LNCaP clone FGC (cell line): Measurements from ENCODE around the gene ZNF467.

Experiments used
- DNase-seq: peaks from one replicate; pipeline ENCODE4 v3.0.0-alpha.2; 2011; ENCODE audit warnings: low read depth
- H3K4me3 ChIP-seq: 2 replicates; pipeline ENCODE4 v1.5.1; 2011; ENCODE audit warnings: mild to moderate bottlenecking, low read depth, low read length, control low read depth
- TF ChIP-seq, protein P1 (sequence below): IDR thresholded peaks from 2 replicates; pipeline ENCODE4 v1.5.1; 2012; ENCODE audit warnings: mild to moderate bottlenecking; ENCODE audit not compliant: control insufficient read depth, insufficient read depth; ENCODE audit errors: extremely low read depth

The ZNF467 gene

DNA sequence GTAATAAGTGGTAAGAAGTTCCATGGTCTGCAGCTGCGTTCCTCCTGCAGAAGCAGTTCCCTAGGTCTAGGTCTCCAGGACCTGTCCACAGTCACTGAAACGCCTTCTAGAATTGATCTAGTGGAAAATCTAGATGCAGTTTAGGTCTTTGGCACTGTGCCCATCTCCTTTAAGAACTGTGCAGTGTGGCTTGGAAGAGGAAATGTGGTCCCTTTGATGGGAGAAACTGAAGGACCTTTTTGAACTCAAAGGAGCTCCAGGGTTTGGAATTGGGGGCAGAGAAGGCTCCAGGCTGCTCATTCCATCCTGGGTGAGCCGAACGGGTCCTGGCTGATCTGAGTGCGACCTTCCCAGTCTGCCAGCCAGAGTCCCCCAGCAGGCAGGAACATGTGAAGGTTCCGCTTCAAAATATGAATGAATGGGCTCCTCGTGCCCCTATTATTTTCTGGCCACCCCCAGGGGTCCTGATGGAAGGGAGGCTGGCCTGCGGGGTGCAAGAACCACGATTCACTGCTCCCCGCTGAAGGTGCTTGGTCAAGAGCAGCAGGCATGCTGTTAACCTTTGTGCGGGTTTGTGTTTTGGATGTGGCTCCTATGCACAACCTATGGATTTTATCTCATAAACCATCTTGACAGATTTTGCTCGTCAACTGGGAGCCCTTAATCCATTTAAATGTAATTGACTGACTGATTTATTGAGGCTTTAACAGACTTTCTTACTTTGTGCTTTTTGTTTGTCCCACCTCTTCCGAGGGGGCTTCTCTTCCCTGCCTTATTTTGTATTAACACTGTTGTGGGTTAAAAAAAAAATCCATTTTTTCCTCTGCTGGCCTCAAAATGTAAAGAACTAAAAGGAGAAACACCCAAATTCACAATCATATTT is 36.7 kb downstream of the ZNF467 start:
- DNase-seq, result no peak
- H3K4me3 ChIP-seq, result no peak overlapping the region
- TF ChIP-seq, protein P1, sequence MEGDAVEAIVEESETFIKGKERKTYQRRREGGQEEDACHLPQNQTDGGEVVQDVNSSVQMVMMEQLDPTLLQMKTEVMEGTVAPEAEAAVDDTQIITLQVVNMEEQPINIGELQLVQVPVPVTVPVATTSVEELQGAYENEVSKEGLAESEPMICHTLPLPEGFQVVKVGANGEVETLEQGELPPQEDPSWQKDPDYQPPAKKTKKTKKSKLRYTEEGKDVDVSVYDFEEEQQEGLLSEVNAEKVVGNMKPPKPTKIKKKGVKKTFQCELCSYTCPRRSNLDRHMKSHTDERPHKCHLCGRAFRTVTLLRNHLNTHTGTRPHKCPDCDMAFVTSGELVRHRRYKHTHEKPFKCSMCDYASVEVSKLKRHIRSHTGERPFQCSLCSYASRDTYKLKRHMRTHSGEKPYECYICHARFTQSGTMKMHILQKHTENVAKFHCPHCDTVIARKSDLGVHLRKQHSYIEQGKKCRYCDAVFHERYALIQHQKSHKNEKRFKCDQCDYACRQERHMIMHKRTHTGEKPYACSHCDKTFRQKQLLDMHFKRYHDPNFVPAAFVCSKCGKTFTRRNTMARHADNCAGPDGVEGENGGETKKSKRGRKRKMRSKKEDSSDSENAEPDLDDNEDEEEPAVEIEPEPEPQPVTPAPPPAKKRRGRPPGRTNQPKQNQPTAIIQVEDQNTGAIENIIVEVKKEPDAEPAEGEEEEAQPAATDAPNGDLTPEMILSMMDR, result no peak

DNA sequence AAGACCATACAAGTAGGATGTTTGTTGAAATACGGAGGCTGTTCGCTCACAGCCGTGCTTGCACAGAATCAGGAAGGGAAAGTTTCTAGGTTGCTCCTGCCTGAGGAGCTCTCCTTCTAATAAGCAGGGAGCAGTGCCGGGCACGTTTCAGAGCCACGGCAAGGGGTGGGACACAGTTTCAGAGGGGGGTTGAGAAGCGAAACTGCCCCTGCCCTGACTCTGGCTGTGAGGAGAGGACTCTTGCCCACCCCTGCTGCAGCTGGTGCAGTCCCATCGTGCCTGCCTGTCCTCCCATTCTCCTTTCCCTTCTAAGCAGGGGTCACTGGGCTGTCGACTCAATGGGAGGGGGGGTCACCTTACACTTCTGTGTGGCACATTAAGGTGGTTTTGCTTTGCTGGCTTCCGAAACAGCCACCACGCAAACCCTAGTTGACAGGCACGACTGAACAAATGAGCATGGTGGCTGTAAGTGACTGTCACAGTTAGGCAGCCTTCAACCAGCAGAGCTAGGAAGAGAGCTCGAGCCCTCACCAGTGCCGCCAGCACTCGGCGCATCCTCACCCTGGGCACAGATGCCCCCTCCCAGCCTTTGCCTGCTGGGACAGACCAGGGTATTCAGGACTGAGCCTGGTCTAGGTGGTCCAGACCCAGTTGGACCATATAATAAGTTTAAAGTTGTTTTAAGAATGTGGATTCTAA is 37.5 kb downstream of the ZNF467 start:
- no peak overlapping the region for H3K4me3 ChIP-seq
- DNase-seq, result no peak
- TF ChIP-seq, protein P1, result no peak

DNA sequence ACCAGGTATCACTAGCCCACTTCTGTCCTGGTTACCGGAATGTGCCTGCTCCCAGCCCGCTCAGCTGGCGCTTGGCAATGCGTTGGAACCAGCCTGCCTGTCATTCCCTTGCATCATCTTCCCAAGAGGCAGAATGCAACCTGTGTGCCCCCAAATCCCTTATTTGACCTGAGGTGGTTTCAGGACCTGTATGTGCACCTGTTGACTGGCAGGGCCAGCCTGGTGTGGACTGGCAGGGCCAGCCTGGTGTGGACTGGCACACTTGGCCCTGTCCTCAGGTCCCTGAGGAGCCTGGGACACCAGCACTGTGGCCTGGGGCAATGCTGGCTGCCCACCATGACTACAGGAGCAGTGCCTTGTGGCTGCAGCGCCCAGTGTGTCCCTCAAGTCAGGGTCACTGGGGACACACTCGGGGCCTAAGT is 38.2 kb downstream of the ZNF467 start:
- no peak for DNase-seq
- TF ChIP-seq, protein P1, result no peak
- H3K4me3 ChIP-seq, result no peak overlapping the region

DNA sequence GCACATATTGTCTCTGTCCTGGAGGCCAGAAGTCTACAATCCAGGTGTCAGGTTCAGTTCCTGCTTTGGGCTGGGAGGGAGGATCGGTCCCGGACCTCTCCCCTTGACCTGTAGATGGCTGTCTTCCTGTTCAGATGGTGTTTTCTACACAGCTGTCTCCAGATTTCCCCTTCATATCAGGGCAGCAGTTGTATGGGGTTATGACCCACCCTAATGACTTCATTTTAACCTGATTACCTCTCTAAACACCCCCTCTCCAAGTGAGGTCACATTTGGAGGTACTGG is 38.7 kb downstream of the ZNF467 start:
- no peak overlapping the region for H3K4me3 ChIP-seq
- TF ChIP-seq, protein P1, result no peak
- DNase-seq, result no peak

DNA sequence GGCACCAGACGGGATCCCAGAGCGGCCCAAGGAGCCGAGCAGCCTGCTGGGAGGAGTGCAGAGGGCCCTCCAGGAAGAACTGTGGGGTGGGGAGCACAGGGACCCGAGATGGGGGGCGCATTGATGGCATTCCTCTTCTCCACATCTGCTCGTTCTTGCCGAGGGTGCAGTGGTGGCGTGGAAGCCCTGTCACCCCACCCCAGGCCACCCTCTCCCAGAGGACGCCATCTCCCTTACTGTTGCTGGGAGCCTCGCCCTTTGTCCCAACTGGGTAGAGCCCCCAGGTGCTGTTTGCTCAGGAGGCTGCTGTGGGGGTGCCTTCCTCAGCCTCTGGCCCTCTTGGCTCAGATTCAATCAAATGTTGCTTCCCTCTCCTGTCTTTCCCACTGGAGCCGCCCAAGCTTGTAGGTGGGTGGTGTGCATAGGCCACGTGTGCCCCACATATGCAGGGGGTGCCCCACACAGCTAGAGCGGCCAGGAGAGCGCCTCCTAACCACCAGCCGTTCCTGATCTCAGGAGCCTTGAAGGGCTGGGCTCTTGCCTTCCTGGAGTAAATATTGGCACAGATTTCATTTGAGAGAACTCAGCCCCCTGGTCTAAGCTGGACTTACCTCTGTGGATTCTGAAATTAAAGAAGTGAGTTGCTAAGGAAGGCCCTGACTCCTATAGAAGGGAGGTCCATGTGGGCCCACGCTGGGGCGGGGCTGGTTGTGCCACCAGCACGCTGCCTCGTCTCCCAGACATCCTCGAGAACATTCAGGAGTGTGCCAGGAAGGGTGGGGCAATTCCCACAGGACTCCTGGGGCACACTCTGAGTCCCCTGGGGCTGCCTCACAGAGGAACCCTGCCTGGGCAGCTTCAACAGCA is 39.2 kb downstream of the ZNF467 start:
- DNase-seq, result no peak
- TF ChIP-seq, protein P1, result no peak
- no peak overlapping the region for H3K4me3 ChIP-seq

DNA sequence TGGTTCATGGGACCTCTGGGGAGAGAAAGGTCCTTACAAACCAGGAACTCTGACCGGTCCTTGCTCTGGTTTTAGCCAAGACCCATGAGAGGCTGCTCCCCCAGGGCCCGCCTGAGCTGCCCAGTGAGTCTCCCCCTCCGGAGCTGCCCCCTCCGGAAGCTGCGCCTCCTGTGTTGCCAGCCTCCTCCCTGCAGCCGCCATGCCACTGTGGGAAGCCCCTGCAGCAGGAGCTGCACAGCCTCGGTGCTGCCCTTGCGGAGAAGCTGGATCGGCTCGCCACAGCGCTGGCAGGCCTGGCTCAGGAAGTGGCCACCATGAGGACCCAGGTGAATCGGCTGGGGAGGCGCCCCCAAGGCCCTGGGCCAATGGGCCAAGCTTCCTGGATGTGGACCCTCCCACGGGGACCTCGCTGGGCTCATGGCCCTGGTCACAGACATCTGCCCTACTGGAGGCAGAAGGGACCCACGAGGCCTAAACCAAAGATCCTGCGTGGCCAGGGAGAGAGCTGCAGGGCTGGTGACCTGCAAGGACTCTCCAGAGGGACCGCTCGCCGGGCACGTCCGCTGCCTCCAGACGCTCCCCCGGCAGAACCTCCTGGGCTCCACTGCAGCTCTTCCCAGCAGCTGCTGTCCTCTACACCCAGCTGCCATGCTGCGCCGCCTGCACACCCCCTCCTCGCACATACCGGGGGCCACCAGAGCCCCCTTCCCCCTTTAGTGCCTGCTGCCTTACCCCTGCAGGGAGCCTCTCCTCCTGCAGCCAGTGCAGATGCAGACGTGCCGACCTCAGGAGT is 40.1 kb downstream of the ZNF467 start:
- TF ChIP-seq, protein P1, result no peak
- no peak overlapping the region for H3K4me3 ChIP-seq
- DNase-seq, result no peak
